Activated CD8-positive, alpha-beta T cell treated with anti-CD3 and anti-CD28 coated beads, Interleukin-2, amount 10 ng/mL, durations not matched to agents 7 days and 5 days (primary cell): ENCODE measurements around the gene APPBP2. TPM values are rescaled to one million over a fixed set of nuclear protein-coding genes. Genes with fewer than 3 reads are reported as not detected.
"Not testable (repeated sequence)": the region's sequence is repeated elsewhere in the genome, so short reads cannot be mapped to it uniquely, and the experiment has no call there.

ENCODE experiments used
- ATAC-seq: fragments of 150-1000 bp; cut with Tn5 transposase; one replicate; pipeline ENCODE4 v1.10.0; 2021; ENCODE audit warnings: moderate library complexity
- CTCF ChIA-PET: fragments of 350-600 bp; sonication (Branson Sonifier 250); formaldehyde crosslinking; loops from one replicate; lab custom pipeline; 2021; ENCODE audit warnings: antibody characterized with exemption; lab: Charles Lee
- POLR2A ChIA-PET: fragments of 350-600 bp; sonication (Branson Sonifier 250); formaldehyde crosslinking; loops from one replicate; lab custom pipeline; 2021; ENCODE audit warnings: antibody characterized with exemption; lab: Charles Lee
- DNase-seq: peaks from one replicate; pipeline ENCODE4 v3.0.0-alpha.2; 2020
- H3K27ac Mint-ChIP-seq: one replicate; pipeline ENCODE4 v1.8.0; 2021; ENCODE audit warnings: mild to moderate bottlenecking, mixed read lengths
- H3K27me3 Mint-ChIP-seq: one replicate; pipeline ENCODE4 v1.8.0; 2021; ENCODE audit warnings: low read depth, mixed read lengths
- H3K36me3 Mint-ChIP-seq: one replicate; pipeline ENCODE4 v1.8.0; 2021; ENCODE audit warnings: low read depth, mixed read lengths
- H3K4me1 Mint-ChIP-seq: one replicate; pipeline ENCODE4 v1.8.0; 2021; ENCODE audit warnings: low read depth, mixed read lengths
- H3K4me3 Mint-ChIP-seq: one replicate; pipeline ENCODE4 v1.8.0; 2021; ENCODE audit warnings: mild to moderate bottlenecking, mixed read lengths
- H3K9me3 Mint-ChIP-seq: one replicate; pipeline ENCODE4 v1.8.0; 2022; ENCODE audit warnings: mixed read lengths; ENCODE audit not compliant: insufficient read depth
- total RNA-seq, 2 experiments: library from RNA; stranded (reverse); gene quantifications; one replicate each; pipeline ENCODE4 v1.2.3, GENCODE V29; 2021

APPBP2 gene
- total RNA-seq, 2 experiments from 2014 or later = 25.9 to 27.2 TPM

DNA sequence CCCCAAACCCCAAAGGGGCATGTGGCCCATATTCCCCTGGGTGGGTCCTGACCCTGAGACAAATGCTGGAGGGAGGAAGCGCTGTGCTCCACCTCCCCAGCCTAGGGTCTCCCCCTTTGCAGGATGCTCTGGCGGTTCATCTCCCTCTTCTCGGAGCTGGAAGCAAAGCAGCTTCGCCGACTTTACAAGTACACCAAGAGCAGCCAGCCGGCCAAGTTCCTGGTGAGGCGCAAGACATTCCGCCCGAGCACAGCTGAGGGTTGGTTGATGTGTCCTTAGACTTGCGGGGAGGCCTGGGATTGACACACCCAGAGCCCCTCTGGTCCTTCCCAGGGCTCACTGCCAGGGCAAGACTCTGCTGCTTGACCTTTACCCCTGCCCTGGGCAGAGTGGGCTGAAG lies 99.4 kb downstream of the APPBP2 start:
- H3K4me1 Mint-ChIP-seq = no peaks in the 10 kb centered on the region
- peaks cover 3% of the 10 kb centered on the region for H3K27me3 Mint-ChIP-seq
- POLR2A ChIA-PET = no interaction called here
- CTCF ChIA-PET = interaction anchor here (1.4 kb wide), 1 partner anchor 212 kb away, joined by 3 read pairs; no protein-coding TSS in a partner anchor
- no peak for ATAC-seq
- H3K36me3 Mint-ChIP-seq = no peaks in the 10 kb centered on the region
- no peak overlapping the region for H3K27ac Mint-ChIP-seq
- DNase-seq = no peak
- no peaks in the 10 kb centered on the region for H3K9me3 Mint-ChIP-seq
- no peak overlapping the region for H3K4me3 Mint-ChIP-seq

DNA sequence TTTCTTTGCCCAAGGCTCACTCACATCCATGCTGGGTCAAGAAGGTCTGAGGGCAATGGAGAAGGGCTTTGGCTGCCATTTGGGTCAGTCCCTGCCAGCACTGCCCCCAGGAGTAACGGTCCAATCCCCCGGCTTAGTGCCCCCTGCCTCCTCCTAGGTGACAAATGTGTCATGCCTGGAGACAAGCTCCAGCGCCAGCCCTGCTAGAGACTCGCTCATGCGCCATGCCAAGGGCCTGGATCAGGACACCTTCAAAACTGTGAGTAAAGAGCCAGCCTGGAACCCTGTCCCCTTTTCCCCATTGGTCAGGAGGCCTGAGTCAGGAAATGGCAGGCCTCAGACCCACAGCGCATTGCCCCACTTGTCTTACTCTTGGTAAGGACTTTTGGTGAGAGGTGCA lies 100.4 kb downstream of the APPBP2 start:
- CTCF ChIA-PET = interaction anchor here (1.4 to 2.7 kb wide), 2 partner anchors 194 to 213 kb away, joined by 3 to 11 read pairs; no protein-coding TSS in a partner anchor
- ATAC-seq = no peak
- H3K4me1 Mint-ChIP-seq = peaks cover 4% of the 10 kb centered on the region

DNA sequence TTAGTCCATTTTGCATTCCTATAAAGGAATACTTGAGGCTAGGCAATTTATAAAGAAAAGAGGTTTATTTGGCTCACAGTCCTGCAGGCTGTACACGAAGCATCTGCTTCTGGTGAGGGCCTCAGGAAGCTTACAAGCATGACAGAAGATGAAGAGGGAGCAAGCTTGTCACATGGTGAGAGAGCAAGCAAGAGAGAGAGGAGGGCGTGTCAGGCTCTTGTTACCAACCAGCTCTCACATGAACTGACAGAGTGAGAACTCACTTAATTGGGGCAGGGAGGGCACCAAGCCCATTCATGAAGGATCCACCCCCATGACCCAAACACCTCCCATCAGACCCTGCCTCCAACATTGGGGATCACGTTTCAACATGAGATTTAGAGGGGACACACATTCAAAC lies 102.2 kb downstream of the APPBP2 start:
- Mint-ChIP-seq H3K4me3 (no peak overlapping the region), H3K36me3 (no peaks in the 10 kb centered on the region), H3K27ac (no peak overlapping the region), H3K9me3 (no peaks in the 10 kb centered on the region), H3K27me3 (peaks cover 3% of the 10 kb centered on the region), H3K4me1 (peaks cover 4% of the 10 kb centered on the region)
- ChIA-PET POLR2A (no interaction called here), CTCF (interaction anchor here (1.1 to 2.7 kb wide), 3 partner anchors 26 to 282 kb away, joined by 3 to 11 read pairs (median 4); no protein-coding TSS in a partner anchor)
- no peak for DNase-seq
- no peak for ATAC-seq

More for the DNA sequence above, 100.4 kb downstream of the APPBP2 start:
- Mint-ChIP-seq H3K27ac (no peak overlapping the region), H3K36me3 (no peaks in the 10 kb centered on the region), H3K9me3 (no peaks in the 10 kb centered on the region), H3K4me3 (no peak overlapping the region), H3K27me3 (peaks cover 3% of the 10 kb centered on the region)
- DNase-seq = no peak
- POLR2A ChIA-PET = no interaction called here

DNA sequence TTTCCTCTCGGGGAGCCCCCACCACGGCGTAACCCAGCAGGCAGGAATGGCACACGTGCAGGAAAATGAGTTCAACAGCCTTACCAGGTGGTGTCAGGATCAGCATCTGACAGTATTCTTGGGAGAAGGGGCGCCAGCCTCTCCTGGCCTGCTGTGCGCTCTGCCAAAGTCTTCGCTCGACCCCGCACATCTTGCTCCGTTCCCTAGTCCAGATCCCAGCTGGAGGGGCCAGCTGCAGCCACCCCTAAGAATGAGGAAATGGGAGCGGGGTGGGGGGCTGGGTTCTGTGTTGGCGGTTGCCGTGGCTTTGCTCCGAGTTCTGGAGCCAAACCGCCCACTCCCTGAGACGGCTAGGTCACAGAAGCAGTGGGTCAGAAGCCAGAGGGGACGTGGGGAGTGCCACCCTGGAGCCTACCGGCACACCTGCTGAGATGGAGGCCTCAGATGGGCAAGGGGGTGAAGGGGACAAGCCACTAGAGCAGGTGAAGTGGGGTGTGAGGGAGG lies 103.8 kb downstream of the APPBP2 start, which contains the start of gene CHCT1:
CHCT1 (plus strand) TSS at position 328 of the 504 bp plus-strand sequence; CDS start at position 432, 104 bp downstream.
- POLR2A ChIA-PET = no interaction called here
- no peaks in the 10 kb centered on the region for H3K9me3 Mint-ChIP-seq
- no peak for ATAC-seq
- no peaks in the 10 kb centered on the region for H3K27me3 Mint-ChIP-seq
- CTCF ChIA-PET = interaction anchor here (2.4 kb wide), 1 partner anchor 11 kb away, joined by 16 read pairs; no protein-coding TSS in a partner anchor
- H3K36me3 Mint-ChIP-seq = no peaks in the 10 kb centered on the region
- peaks cover 4% of the 10 kb centered on the region for H3K4me1 Mint-ChIP-seq
- H3K4me3 Mint-ChIP-seq = peak within 1 kb of the TSS; percentile 59
- DNase-seq = no peak
- H3K27ac Mint-ChIP-seq = peak within 1 kb of the TSS; percentile 71

DNA sequence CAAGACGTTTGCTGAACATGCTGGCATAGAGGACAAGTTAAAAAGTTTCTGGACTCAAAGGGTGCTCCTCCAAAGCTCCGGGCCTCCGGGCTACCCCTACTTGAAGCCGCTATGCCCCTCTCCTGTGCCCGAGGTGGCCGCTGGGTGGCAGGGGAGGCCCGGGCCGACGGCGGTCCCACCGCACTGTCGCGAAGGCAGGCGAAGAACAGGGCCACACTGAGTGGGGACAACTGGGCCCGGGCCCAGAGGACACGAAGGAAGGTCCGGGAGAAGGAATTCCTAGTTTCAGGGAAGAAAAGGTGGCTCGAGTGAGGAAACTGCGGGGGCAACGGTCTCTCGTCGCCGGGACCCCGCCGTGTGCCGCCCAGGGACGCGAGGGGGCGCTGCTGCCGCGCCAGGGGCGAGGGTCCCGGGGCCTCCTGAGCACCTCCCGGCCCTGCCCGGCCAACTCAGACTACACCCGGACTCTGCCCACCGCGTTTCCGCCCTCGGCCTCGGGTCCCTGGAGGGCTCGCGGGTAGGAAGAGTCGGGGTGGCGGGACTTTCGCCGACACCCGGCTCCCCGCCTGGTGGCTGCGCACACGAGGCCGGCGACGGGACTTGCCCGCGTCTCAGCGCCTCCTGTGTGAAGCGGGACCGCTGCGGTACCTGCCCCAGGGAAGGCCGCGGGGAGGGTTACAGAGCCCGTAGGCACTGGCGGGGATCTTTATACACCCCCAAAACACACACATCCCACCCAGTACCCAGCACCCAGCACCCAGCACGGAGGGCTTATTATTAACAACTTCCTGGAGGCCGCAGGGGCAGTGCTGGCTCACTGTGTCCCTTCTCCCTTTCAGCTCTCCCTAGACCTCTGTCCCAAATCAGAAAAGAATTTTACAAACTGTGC lies 104.5 kb downstream of the APPBP2 start:
- Mint-ChIP-seq H3K9me3 (no peaks in the 10 kb centered on the region), H3K27me3 (no peaks in the 10 kb centered on the region), H3K4me3 (peak overlapping the region; percentile 59), H3K27ac (peak overlapping the region; percentile 71), H3K4me1 (peaks cover 4% of the 10 kb centered on the region), H3K36me3 (no peaks in the 10 kb centered on the region)
- CTCF ChIA-PET = interaction anchor here (0.6 to 2.4 kb wide), 14 partner anchors 10 to 245 kb away, joined by 3 to 16 read pairs (median 4); no protein-coding TSS in a partner anchor
- peak; percentile 99 for ATAC-seq
- POLR2A ChIA-PET = no interaction called here
- peak; percentile 84 for DNase-seq

GRCh38 chr17:60419875-60420274 lies 106.2 kb downstream of the APPBP2 start:
- ATAC-seq, H3K4me3 Mint-ChIP-seq, DNase-seq, H3K27me3 Mint-ChIP-seq, POLR2A ChIA-PET, H3K27ac Mint-ChIP-seq, H3K36me3 Mint-ChIP-seq, H3K9me3 Mint-ChIP-seq, H3K4me1 Mint-ChIP-seq: not testable (repeated sequence)
- CTCF ChIA-PET = interaction anchor here (0.9 to 1.3 kb wide), 2 partner anchors 189 to 218 kb away, joined by 3 to 5 read pairs; no protein-coding TSS in a partner anchor

GRCh38 chr17:60419003-60419402 lies 107.0 kb downstream of the APPBP2 start:
- ATAC-seq, H3K27me3 Mint-ChIP-seq, H3K27ac Mint-ChIP-seq, H3K36me3 Mint-ChIP-seq, H3K4me1 Mint-ChIP-seq, H3K9me3 Mint-ChIP-seq, DNase-seq, H3K4me3 Mint-ChIP-seq: not testable (repeated sequence)
- ChIA-PET CTCF (interaction anchor here (0.9 kb wide), 2 partner anchors 20 to 188 kb away, joined by 3 read pairs; no protein-coding TSS in a partner anchor), POLR2A (interaction anchor here (0.7 kb wide), 1 partner anchor 69 kb away, joined by 3 read pairs; no protein-coding TSS in a partner anchor)

- no peak overlapping the region for H3K4me3 Mint-ChIP-seq
- no peaks in the 10 kb centered on the region for H3K9me3 Mint-ChIP-seq
- CTCF ChIA-PET = no interaction called here
These were observed 109.6 kb downstream of the APPBP2 start for GRCh38 chr17:60416368-60416925.

GRCh38 chr17:60415146-60415545 lies 110.9 kb downstream of the APPBP2 start:
- POLR2A ChIA-PET = no interaction called here
- no peak for ATAC-seq
- Mint-ChIP-seq H3K4me1 (no peaks in the 10 kb centered on the region), H3K27me3 (no peaks in the 10 kb centered on the region), H3K36me3 (no peaks in the 10 kb centered on the region), H3K9me3 (no peaks in the 10 kb centered on the region), H3K27ac (no peak overlapping the region), H3K4me3 (no peak overlapping the region)
- CTCF ChIA-PET = interaction anchor here (0.7 kb wide), 1 partner anchor 306 kb away, joined by 3 read pairs; no protein-coding TSS in a partner anchor
- DNase-seq = no peak

More at GRCh38 chr17:60416368-60416925, 109.6 kb downstream of the APPBP2 start:
- no peak for DNase-seq
- no peaks in the 10 kb centered on the region for H3K36me3 Mint-ChIP-seq
- POLR2A ChIA-PET = no interaction called here
- ATAC-seq = no peak
- H3K27me3 Mint-ChIP-seq = no peaks in the 10 kb centered on the region
- peaks cover 4% of the 10 kb centered on the region for H3K4me1 Mint-ChIP-seq
- no peak overlapping the region for H3K27ac Mint-ChIP-seq

DNA sequence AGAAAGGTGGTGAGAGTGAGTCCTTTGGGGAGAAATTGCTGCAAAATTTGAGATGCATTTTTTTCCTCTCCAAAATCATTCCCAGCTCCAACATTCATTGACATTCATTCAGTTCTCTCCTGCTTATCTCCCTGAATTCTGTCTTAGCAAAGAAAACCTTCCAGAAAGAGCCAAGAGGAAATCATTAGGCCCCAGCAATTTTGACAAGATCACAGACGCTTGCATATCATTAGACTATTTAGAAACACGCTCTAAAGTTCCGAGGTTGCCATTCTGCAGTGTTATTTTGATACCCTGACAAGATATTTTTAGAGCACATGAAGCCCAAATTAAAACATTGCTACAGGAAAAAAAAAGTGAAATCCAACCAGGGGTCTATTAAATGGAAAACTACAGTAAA lies 113.3 kb downstream of the APPBP2 start:
- no peaks in the 10 kb centered on the region for H3K9me3 Mint-ChIP-seq
- H3K27ac Mint-ChIP-seq = no peak overlapping the region
- ATAC-seq (no peak), DNase-seq (no peak)
- no peaks in the 10 kb centered on the region for H3K27me3 Mint-ChIP-seq
- POLR2A ChIA-PET = interaction anchor here (0.6 to 0.7 kb wide), 2 partner anchors 12 to 1639 kb away, joined by 3 read pairs; no protein-coding TSS in a partner anchor
- H3K36me3 Mint-ChIP-seq = no peaks in the 10 kb centered on the region
- H3K4me1 Mint-ChIP-seq = no peaks in the 10 kb centered on the region
- no peak overlapping the region for H3K4me3 Mint-ChIP-seq
- CTCF ChIA-PET = interaction anchor here (1.5 to 3.6 kb wide), 2 partner anchors 9 to 182 kb away, joined by 4 to 16 read pairs; partner anchors contain the start of gene CHCT1

DNA sequence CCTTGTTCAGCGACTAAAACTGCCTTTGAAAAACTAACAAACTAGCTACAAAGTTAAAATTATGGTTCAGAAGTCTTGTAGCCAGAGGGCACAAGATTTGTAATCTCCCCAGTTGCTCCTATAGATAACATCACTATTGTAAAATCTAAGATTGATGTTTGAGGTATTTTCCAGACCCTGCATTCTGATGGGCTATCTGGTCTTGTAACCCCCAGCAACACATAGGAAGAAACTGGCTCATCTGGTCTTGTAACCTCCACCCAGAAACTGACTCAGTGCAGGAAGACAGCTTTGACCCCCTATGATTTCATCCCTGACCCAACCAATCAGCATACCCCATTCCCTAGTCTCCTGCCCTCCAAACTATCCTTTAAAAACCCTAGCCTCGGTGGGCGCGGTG lies 116.0 kb downstream of the APPBP2 start:
- Mint-ChIP-seq H3K9me3 (no peaks in the 10 kb centered on the region), H3K36me3 (no peaks in the 10 kb centered on the region), H3K4me1 (no peaks in the 10 kb centered on the region), H3K27ac (no peak overlapping the region), H3K4me3 (no peak overlapping the region), H3K27me3 (peaks cover 5% of the 10 kb centered on the region)
- ChIA-PET CTCF (interaction anchor here (0.8 to 3.6 kb wide), 2 partner anchors 11 to 12 kb away, joined by 3 to 16 read pairs; partner anchors contain the start of gene CHCT1), POLR2A (no interaction called here)
- no peak for ATAC-seq
- DNase-seq = no peak
